ENCODE data around the gene NTF3. TPM values are rescaled to one million over a fixed set of nuclear protein-coding genes. Genes with fewer than 3 reads are reported as not detected.

The NTF3 gene
- total and polyA plus RNA-seq, 2 of the 8 experiments (the other 6 are each of a cell fraction or from before 2014, with no cell fraction given), result 1.4 to 2.3 TPM

DNA sequence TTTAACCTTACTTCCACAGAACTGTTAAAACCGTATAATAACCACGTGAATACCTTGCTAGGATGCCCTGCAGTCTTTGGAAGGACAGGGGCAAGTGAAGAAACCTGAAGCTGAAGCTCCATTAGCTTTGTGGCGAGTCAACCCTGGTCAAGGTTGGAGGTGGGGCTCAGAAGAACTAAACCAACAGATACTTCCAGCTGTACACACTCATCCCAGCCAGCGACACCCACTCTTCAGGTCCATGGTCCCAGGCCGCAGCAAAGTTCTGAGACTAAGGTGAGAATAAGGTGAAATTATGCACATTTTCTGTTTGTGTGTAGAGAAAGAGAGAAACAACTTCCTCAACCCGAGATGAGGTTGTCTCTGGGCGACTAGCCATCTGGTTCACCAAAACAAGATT lies 77.6 kb downstream of the NTF3 start:
- Histone ChIP-seq H4K8ac (ENCODE audit: extremely low read depth, insufficient read depth, low read length) (no peak overlapping the region), H3K27me3 (replicated peaks in 1 of 4; ENCODE audit: control insufficient read depth in 3 of 4, extremely low read depth in 1 of 4, insufficient read depth in 3 of 4, low read length in 3 of 4) (no peaks in the 10 kb centered on the region), H2BK120ac (replicated peaks; ENCODE audit: low read depth, low read length) (no peak overlapping the region), H3K27ac (ENCODE audit: low read depth, low read length) (no peak overlapping the region), H2AK5ac (ENCODE audit: low read depth, low read length) (no peak overlapping the region), H2BK5ac (ENCODE audit: low read depth, low read length) (no peak overlapping the region), H2BK15ac (ENCODE audit: low read length) (no peak overlapping the region), H4K91ac (replicated peaks; ENCODE audit: insufficient read length, low read length) (no peak overlapping the region), H3K79me1 (ENCODE audit: low read depth, low read length) (no peaks in the 10 kb centered on the region), H3K4me3 (ENCODE audit: extremely low read depth in 1 of 4, insufficient read depth in 2 of 4, low read depth in 3 of 4, low read length in 4 of 4) (no peak overlapping the region), H4K5ac (ENCODE audit: insufficient read length, low read depth, low read length) (no peak overlapping the region), H4K20me1 (replicated peaks in 1 of 2; ENCODE audit: control insufficient read depth in 1 of 2, insufficient read depth in 2 of 2, low read length in 2 of 2) (no peaks in the 10 kb centered on the region), H3K79me2 (ENCODE audit: control insufficient read depth in 1 of 2, insufficient read depth in 2 of 2, low read length in 2 of 2) (no peaks in the 10 kb centered on the region), H3K36me3 (ENCODE audit: control insufficient read depth in 2 of 4, insufficient read depth in 4 of 4, low read length in 3 of 4) (no peaks in the 10 kb centered on the region), H3K9ac (replicated peaks in 1 of 4; ENCODE audit: extremely low read depth in 1 of 4, low read depth in 3 of 4, low read length in 3 of 4) (no peak overlapping the region), H2BK20ac (ENCODE audit: low read length) (no peak overlapping the region), H3K4me2 (ENCODE audit: insufficient read depth in 1 of 2, low read depth in 2 of 2, low read length in 2 of 2) (no peak overlapping the region), H2AFZ (ENCODE audit: low read length) (no peak overlapping the region), H3K14ac (ENCODE audit: insufficient read length) (no peak overlapping the region), H3K18ac (ENCODE audit: extremely low read depth, low read length) (no peak overlapping the region), H3K4me1 (replicated peaks in 1 of 4; ENCODE audit: control insufficient read depth in 3 of 4, insufficient read depth in 4 of 4, low read length in 3 of 4) (peaks cover 0 to 7% (median 3%) of the 10 kb centered on the region in 4 experiments; a peak in 4 of 7 replicates), H3K23me2 (ENCODE audit: low read depth, low read length) (no peaks in the 10 kb centered on the region), H3K9me3 (ENCODE audit: insufficient read depth in 2 of 2, low read depth in 1 of 2, low read length in 1 of 2) (no peaks in the 10 kb centered on the region), H2BK12ac (ENCODE audit: low read depth, low read length) (no peak overlapping the region), H3K56ac (replicated peaks; ENCODE audit: insufficient read length, low read depth, low read length) (no peak overlapping the region), H3K4ac (replicated peaks; ENCODE audit: insufficient read length, low read depth, low read length) (no peak overlapping the region), H3K23ac (ENCODE audit: insufficient read length) (no peak overlapping the region)
- POLR2A ChIA-PET (ENCODE audit: partially characterized antibody), result no interaction called here
- CTCF ChIA-PET (ENCODE audit: partially characterized antibody), result interaction anchor here (0.9 to 3.2 kb wide), 7 partner anchors 8 to 337 kb away, joined by 3 to 25 read pairs (median 14); partner anchors contain the start of gene NTF3
- DNase-seq (ENCODE audit: low read depth in 1 of 2, low spot score in 2 of 2), result peak in 1 of 2 experiments; percentile 7
- FAIRE-seq, result no peak
- WGBS, 2 experiments (ENCODE audit: extremely low coverage in 1 of 2, insufficient coverage in 1 of 2, insufficient read length in 1 of 2, insufficient replicate concordance in 2 of 2, low coverage in 1 of 2, low lambda C conversion rate in 2 of 2, missing lambda C conversion rate in 1 of 2), result 91% methylated on average over 7 of the region's 7 CpGs; no CpG with 5 or more reads in 1 of the 2 experiments
- no peak for TF ChIP-seq CBX8 (IDR thresholded peaks at IDR 0.05; ENCODE audit: borderline replicate concordance, low read depth, low read length)
- TF ChIP-seq RXRA (IDR thresholded peaks at IDR 0.05; ENCODE audit: insufficient read depth, low read depth, low read length), result no peak
- no peak for TF ChIP-seq KDM1A (IDR thresholded peaks at IDR 0.05; ENCODE audit: borderline replicate concordance, low read length)
- TF ChIP-seq ZNF274 (IDR thresholded peaks at IDR 0.05; ENCODE audit: borderline replicate concordance, extremely low read depth, low read length), result no peak
- no peak for TF ChIP-seq CTBP2 (IDR thresholded peaks at IDR 0.05; ENCODE audit: borderline replicate concordance, insufficient read depth, insufficient read length, low read length)
- no peak for TF ChIP-seq RNF2 (IDR thresholded peaks at IDR 0.05; ENCODE audit: borderline replicate concordance, low read depth, low read length, missing control alignments, poor library complexity, severe bottlenecking)
- no peak for TF ChIP-seq BRCA1 (IDR thresholded peaks at IDR 0.05; ENCODE audit: low read depth, low read length)
- no peak for TF ChIP-seq HDAC6 (IDR thresholded peaks at IDR 0.05; ENCODE audit: low read depth, low read length)
- TF ChIP-seq GABPA (IDR thresholded peaks at IDR 0.05; ENCODE audit: borderline replicate concordance, insufficient read depth, low read length), result no peak
- TF ChIP-seq SAP30 (IDR thresholded peaks at IDR 0.05; ENCODE audit: insufficient read depth, insufficient replicate concordance, low read length), result no peak
- no peak for TF ChIP-seq EGR1 (IDR thresholded peaks at IDR 0.05; ENCODE audit: borderline replicate concordance, low read depth, low read length)
- no peak for TF ChIP-seq HDAC2 (IDR thresholded peaks at IDR 0.05; ENCODE audit: borderline replicate concordance in 1 of 2, low read depth in 2 of 2, low read length in 2 of 2)
- TF ChIP-seq KDM5A (IDR thresholded peaks at IDR 0.05; ENCODE audit: low read length), result no peak
